BLaER1 treated with 17β-estradiol and CSF1 and Interleukin-3, amounts not matched to agents 10 nM and 100 nM (cell line): ENCODE measurements around the gene SEMA3D.

Source experiments
- H3K27ac ChIP-seq, 11 experiments: shearing (Covaris generic); formaldehyde crosslinking; 2 replicates each; pipeline ENCODE4 v1.8.1; 2022
- H3K27me3 ChIP-seq, 11 experiments: shearing (Covaris generic); formaldehyde crosslinking; 2 replicates each; pipeline ENCODE4 v1.8.1; 2022
- H3K36me3 ChIP-seq, 11 experiments: shearing (Covaris generic); formaldehyde crosslinking; 2 replicates each; pipeline ENCODE4 v1.8.1; 2022
- H3K4me1 ChIP-seq, 10 experiments: shearing (Covaris generic); formaldehyde crosslinking; 2 replicates each; pipeline ENCODE4 v1.8.1; 2022
- H3K4me2 ChIP-seq, 11 experiments: shearing (Covaris generic); formaldehyde crosslinking; 2 replicates each; pipeline ENCODE4 v1.8.1; 2022
- H3K4me3 ChIP-seq, 10 experiments: shearing (Covaris generic); formaldehyde crosslinking; 2 replicates each; pipeline ENCODE4 v1.8.1; 2022
- H3K9ac ChIP-seq, 11 experiments: shearing (Covaris generic); formaldehyde crosslinking; 2 replicates each; pipeline ENCODE4 v1.8.1; 2022
- H3K9me3 ChIP-seq, 11 experiments: shearing (Covaris generic); formaldehyde crosslinking; replicated peaks in 1 of 11; 2 replicates each; pipeline ENCODE4 v1.8.1; 2022
- H4K20me1 ChIP-seq, 11 experiments: shearing (Covaris generic); formaldehyde crosslinking; 2 replicates each; pipeline ENCODE4 v1.8.1; 2022
- Cebpa-rat ChIP-seq, 11 experiments: shearing (Covaris generic); IDR thresholded peaks; 2 replicates each; pipeline ENCODE4 v1.8.1; 2022

SEMA3D gene

DNA sequence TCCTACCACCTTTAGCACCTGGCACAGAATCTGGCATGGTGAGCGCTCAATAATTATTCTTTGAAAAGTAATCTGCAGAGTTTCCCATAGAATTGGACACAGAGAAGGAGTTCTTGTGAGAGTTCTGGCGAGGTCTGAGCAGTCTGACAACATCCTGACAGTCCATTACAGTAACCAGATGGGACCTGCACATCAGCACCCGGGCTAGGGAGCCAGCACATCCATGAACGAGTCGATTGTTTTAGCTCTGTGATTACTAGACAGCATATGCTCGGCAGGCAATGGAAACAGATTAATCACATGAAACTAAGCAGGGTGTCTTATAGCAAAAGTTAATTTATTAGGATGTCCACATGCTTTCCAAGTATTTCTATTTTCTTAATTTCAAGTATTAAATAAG lies 96.7 kb downstream of the SEMA3D start:
- Histone ChIP-seq H3K9ac (no peak overlapping the region), H3K4me2 (no peak overlapping the region), H3K4me3 (no peak overlapping the region), H3K36me3 (no peaks in the 10 kb centered on the region), H3K27ac (no peak overlapping the region), H4K20me1 (no peaks in the 10 kb centered on the region), H3K9me3 (no peaks in the 10 kb centered on the region), H3K4me1 (no peaks in the 10 kb centered on the region), H3K27me3 (no peaks in the 10 kb centered on the region)
- TF ChIP-seq Cebpa-rat (IDR thresholded peaks at IDR 0.05): no peak

DNA sequence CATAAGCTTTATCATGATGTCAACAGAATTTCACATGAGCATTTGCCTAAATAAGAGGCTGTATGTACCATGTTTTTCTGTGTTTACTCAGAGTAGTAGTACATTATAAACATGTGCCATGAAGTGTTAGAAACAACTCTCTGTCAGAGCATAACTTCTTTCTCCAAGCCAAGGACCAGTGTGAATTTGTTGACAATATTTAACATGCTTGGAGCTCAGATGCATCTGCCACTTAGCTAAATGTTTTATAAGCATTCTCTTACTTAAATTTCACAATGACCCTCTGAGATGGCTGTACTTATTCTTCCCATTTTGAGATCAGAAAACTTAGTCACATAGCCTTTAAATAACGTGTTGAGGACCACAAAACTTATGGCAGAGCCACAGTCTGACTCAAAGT lies 105.0 kb downstream of the SEMA3D start:
- Histone ChIP-seq H3K36me3 (no peaks in the 10 kb centered on the region), H3K4me2 (no peak overlapping the region), H3K4me3 (no peak overlapping the region), H3K4me1 (peaks cover 7 to 14% (median 8%) of the 10 kb centered on the region in 10 experiments; a peak in 19 of 20 replicates), H3K9me3 (0 out of 22 replicates have a peak, but pooled peaks cover 0 to 5% (median 0%) of the 10 kb centered on the region in 11 experiments), H3K9ac (no peak overlapping the region), H4K20me1 (no peaks in the 10 kb centered on the region), H3K27me3 (no peaks in the 10 kb centered on the region), H3K27ac (no peak overlapping the region)
- no peak for TF ChIP-seq Cebpa-rat (IDR thresholded peaks at IDR 0.05)

DNA sequence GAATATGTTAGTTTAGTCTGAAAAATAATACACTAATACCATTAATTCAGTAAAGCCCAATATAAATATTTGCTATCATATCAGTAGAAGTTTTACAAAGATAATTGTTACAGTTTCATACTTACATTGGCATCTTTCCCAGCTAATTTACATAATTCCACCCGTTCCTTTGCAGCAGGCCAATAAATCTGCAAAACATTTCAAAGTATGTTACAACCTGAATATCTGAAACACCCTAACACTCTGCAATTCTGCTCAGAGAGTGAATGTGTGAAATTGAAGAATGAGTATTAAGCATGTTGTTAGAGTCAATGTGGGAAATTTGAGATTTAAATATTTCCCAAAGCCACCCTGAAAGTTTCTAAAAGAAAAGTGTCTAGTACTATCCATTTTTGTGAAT lies 105.5 kb downstream of the SEMA3D start:
- H4K20me1 ChIP-seq: no peaks in the 10 kb centered on the region
- H3K27me3 ChIP-seq: no peaks in the 10 kb centered on the region
- H3K4me2 ChIP-seq: no peak overlapping the region
- no peaks in the 10 kb centered on the region for H3K36me3 ChIP-seq
- no peak for TF ChIP-seq Cebpa-rat (IDR thresholded peaks at IDR 0.05)
- H3K9me3 ChIP-seq: 0 out of 22 replicates have a peak, but pooled peaks cover 0 to 5% (median 0%) of the 10 kb centered on the region in 11 experiments
- H3K4me3 ChIP-seq: no peak overlapping the region
- peaks cover 7 to 14% (median 8%) of the 10 kb centered on the region in 10 experiments; a peak in 19 of 20 replicates for H3K4me1 ChIP-seq
- H3K9ac ChIP-seq: no peak overlapping the region
- H3K27ac ChIP-seq: no peak overlapping the region

DNA sequence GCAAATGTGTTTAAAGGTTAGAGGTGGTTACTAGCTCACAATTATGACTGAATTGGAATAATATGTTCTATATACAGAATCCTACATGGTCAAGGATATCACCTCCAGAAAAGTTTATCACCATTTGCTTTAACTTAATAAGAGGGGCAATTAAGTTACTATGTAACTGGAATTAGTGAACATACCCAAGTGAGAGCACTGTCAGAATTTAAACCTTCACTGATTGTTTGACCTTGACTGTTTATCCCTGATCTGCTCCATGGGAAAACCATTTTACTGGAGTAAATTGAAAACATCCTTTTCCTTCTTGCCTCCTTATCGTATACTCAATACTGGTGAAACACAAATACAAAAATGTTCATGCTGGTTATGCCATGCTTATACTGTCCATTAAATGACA lies 107.4 kb downstream of the SEMA3D start:
- peaks cover 7 to 14% (median 8%) of the 10 kb centered on the region in 10 experiments; a peak in 19 of 20 replicates for H3K4me1 ChIP-seq
- no peak overlapping the region for H3K27ac ChIP-seq
- H3K4me3 ChIP-seq: no peak overlapping the region
- H3K36me3 ChIP-seq: no peaks in the 10 kb centered on the region
- TF ChIP-seq Cebpa-rat (IDR thresholded peaks at IDR 0.05): no peak
- H3K4me2 ChIP-seq: no peak overlapping the region
- H3K9me3 ChIP-seq: 0 out of 22 replicates have a peak, but pooled peaks cover 0 to 5% (median 0%) of the 10 kb centered on the region in 11 experiments
- no peak overlapping the region for H3K9ac ChIP-seq
- H4K20me1 ChIP-seq: no peaks in the 10 kb centered on the region
- no peaks in the 10 kb centered on the region for H3K27me3 ChIP-seq

DNA sequence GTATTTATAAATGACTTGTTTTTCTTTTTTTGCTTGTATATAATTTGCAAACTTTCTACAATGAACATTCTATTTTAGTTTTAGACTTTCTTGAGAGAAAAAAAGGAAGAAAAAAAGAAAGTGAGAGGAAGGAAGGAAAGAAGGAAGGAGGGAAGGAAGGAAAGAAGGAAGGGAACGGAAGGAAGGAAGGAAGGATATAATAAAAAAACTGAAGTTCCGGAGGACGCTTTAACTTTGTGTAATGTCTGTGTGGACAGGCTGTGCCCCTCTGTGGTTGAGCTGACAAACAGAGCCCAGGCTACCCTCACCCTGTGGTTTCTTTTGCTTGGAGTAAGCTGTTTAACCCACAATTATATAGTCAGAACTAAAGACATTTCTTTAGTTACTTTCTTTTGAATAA lies 108.7 kb downstream of the SEMA3D start:
- Histone ChIP-seq H3K9ac (no peak overlapping the region), H4K20me1 (no peaks in the 10 kb centered on the region), H3K9me3 (0 out of 22 replicates have a peak, but pooled peaks cover 0 to 2% (median 0%) of the 10 kb centered on the region in 11 experiments), H3K4me1 (peaks cover 7 to 14% (median 8%) of the 10 kb centered on the region in 10 experiments; a peak in 19 of 20 replicates), H3K36me3 (no peaks in the 10 kb centered on the region), H3K4me2 (peak overlapping the region in 10 of 11 experiments; percentile 39 to 62 (median 48); a peak in 19 of 22 replicates), H3K27ac (peak overlapping the region in 3 of 11 experiments; percentile 3 to 52 (median 37); a peak in 5 of 22 replicates), H3K4me3 (no peak overlapping the region), H3K27me3 (no peaks in the 10 kb centered on the region)
- no peak for TF ChIP-seq Cebpa-rat (IDR thresholded peaks at IDR 0.05)

DNA sequence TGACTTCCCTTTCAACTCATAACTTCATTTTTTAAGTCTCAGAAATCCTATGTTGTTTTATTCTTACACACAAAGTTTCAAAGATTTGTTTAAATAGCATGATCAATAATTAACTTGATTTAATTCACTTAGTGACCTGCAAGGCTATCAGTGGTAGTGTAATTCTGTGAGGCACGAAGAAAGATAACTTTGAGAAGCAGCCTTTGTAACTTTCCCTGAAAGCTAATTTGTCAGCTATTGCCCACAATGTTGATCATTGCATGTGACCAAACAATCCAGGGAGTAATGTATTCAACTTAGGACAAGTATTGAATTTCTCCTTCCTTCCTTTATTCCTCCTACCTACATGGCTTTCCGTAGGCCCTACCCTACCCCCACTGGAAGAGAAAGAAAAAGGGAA lies 111.0 kb downstream of the SEMA3D start:
- Histone ChIP-seq H3K27me3 (no peaks in the 10 kb centered on the region), H3K4me2 (no peak overlapping the region), H3K4me1 (peaks cover 7 to 14% (median 8%) of the 10 kb centered on the region in 10 experiments; a peak in 19 of 20 replicates), H3K4me3 (no peak overlapping the region), H3K27ac (no peak overlapping the region), H3K36me3 (no peaks in the 10 kb centered on the region), H4K20me1 (no peaks in the 10 kb centered on the region), H3K9me3 (no peaks in the 10 kb centered on the region), H3K9ac (no peak overlapping the region)
- TF ChIP-seq Cebpa-rat (IDR thresholded peaks at IDR 0.05): no peak

DNA sequence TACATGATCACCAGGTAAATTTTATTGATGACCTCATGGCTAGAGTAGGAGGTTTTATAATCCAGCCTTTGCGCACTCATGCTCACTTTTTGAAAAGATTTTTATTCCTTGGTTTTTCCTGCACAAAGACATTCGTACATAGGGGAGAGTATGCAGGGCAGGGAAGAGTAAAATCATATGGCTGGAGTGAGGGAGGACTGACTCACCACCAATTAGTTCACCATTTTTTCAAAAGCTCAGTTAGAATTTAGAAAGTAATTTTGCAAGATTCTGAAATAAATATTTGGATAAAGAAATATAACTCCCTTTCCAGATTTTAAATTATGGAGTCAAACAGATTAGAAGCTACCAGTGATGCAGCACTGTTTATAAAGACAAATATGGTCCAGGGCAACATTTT lies 111.9 kb downstream of the SEMA3D start:
- no peak for TF ChIP-seq Cebpa-rat (IDR thresholded peaks at IDR 0.05)
- no peak overlapping the region for H3K9ac ChIP-seq
- H3K4me1 ChIP-seq: peaks cover 10 to 17% (median 11%) of the 10 kb centered on the region in 10 experiments
- H3K9me3 ChIP-seq: no peaks in the 10 kb centered on the region
- no peaks in the 10 kb centered on the region for H3K36me3 ChIP-seq
- H3K4me3 ChIP-seq: no peak overlapping the region
- no peaks in the 10 kb centered on the region for H3K27me3 ChIP-seq
- no peak overlapping the region for H3K27ac ChIP-seq
- no peak overlapping the region for H3K4me2 ChIP-seq
- no peaks in the 10 kb centered on the region for H4K20me1 ChIP-seq

DNA sequence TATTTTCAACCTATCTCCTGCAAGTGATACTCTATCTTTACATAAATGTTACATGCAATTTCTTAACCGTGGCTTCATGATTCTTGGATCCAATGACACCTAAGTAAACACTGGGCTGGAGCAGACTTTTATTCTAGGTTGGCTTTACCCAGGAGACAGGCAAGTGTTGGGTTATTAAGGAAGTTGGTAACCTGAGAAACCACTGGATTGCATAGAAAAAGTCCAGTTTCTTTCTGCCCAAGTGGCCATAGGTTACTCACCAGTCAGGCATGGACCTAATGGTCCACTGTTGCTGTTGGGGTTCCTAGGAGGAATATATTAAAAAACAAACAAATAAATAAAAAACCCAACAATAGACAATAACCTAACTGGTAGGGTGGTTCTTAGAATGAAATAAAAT lies 112.8 kb downstream of the SEMA3D start:
- Histone ChIP-seq H3K9me3 (no peaks in the 10 kb centered on the region), H3K27ac (no peak overlapping the region), H3K4me1 (peaks cover 13 to 27% (median 19%) of the 10 kb centered on the region in 10 experiments), H3K9ac (no peak overlapping the region), H3K4me3 (no peak overlapping the region), H3K4me2 (no peak overlapping the region), H3K27me3 (no peaks in the 10 kb centered on the region), H3K36me3 (no peaks in the 10 kb centered on the region), H4K20me1 (no peaks in the 10 kb centered on the region)
- TF ChIP-seq Cebpa-rat (IDR thresholded peaks at IDR 0.05): no peak

DNA sequence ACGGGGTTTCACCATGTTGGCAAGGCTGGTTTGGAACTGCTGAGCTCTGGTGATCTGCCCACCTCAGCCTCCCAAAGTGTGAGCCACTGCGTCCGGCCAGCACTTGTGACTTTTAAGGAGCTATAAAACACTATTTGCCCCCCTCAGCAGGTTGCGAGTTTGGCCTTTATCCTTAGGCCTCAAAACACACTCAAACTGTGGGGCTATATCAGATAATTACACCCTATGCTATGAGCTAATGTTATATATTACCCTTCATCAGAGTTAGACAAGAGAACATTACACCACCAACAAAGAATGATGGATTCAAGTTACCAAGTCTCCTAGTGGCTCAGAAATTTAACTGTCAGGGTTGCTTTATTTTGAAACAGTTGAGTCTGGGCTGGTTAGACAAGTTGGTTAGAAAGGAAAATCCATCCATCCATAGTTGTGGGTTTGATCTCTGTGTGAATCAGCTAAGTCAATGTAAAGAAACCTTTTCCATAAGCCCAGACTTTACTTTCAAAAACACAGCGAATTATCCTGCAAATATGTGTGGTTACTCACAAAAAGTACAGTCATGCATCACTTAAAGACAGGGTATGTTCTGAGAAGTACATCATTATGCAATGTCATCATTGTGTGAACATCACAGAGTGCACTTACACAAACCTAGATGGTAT lies 115.8 kb downstream of the SEMA3D start:
- Histone ChIP-seq H3K4me1 (peaks cover 8 to 21% (median 11%) of the 10 kb centered on the region in 10 experiments; a peak in 18 of 20 replicates), H4K20me1 (no peaks in the 10 kb centered on the region), H3K27ac (0 out of 22 replicates have a peak overlapping the region, but pooled peaks of 1 of the 11 experiments have one; percentile 22), H3K27me3 (no peaks in the 10 kb centered on the region), H3K4me3 (no peak overlapping the region), H3K9me3 (no peaks in the 10 kb centered on the region), H3K9ac (no peak overlapping the region), H3K4me2 (no peak overlapping the region), H3K36me3 (no peaks in the 10 kb centered on the region)
- no peak for TF ChIP-seq Cebpa-rat (IDR thresholded peaks at IDR 0.05)

DNA sequence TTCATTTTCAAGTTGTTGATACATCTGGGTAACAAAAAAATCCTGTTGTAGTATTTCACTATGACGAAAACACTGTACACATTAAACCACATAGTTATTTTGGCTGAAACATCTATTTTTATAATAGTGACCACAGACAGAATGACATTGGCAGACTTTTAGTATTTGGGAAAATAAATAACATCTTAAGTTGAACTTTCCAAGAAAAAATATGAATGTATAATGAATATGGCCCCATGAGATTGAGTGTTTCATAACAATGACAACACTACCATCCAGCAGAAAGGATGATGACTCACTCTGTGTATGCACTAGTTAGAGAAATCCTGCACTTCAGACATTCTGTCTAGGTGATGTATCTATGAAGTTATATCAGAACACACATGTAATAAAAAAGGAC lies 118.1 kb downstream of the SEMA3D start:
- H3K9me3 ChIP-seq: no peaks in the 10 kb centered on the region
- TF ChIP-seq Cebpa-rat (IDR thresholded peaks at IDR 0.05): no peak
- H3K4me1 ChIP-seq: peaks cover 8 to 21% (median 11%) of the 10 kb centered on the region in 10 experiments; a peak in 18 of 20 replicates
- H3K36me3 ChIP-seq: no peaks in the 10 kb centered on the region
- no peak overlapping the region for H3K9ac ChIP-seq
- H3K27me3 ChIP-seq: no peaks in the 10 kb centered on the region
- no peaks in the 10 kb centered on the region for H4K20me1 ChIP-seq
- H3K27ac ChIP-seq: no peak overlapping the region
- no peak overlapping the region for H3K4me3 ChIP-seq
- peak overlapping the region in 4 of 11 experiments; percentile 11 to 37 (median 20); a peak in 5 of 22 replicates for H3K4me2 ChIP-seq
